Inflammatory macrophage treated with lipopolysaccharide for 1 hour (primary cell): ENCODE data around the gene PHF8.

ENCODE experiments used
- DNase-seq, 2 donors: peaks; one replicate each; pipeline ENCODE4 v3.0.0-alpha.2; 2020 to 2022

The PHF8 gene

DNA sequence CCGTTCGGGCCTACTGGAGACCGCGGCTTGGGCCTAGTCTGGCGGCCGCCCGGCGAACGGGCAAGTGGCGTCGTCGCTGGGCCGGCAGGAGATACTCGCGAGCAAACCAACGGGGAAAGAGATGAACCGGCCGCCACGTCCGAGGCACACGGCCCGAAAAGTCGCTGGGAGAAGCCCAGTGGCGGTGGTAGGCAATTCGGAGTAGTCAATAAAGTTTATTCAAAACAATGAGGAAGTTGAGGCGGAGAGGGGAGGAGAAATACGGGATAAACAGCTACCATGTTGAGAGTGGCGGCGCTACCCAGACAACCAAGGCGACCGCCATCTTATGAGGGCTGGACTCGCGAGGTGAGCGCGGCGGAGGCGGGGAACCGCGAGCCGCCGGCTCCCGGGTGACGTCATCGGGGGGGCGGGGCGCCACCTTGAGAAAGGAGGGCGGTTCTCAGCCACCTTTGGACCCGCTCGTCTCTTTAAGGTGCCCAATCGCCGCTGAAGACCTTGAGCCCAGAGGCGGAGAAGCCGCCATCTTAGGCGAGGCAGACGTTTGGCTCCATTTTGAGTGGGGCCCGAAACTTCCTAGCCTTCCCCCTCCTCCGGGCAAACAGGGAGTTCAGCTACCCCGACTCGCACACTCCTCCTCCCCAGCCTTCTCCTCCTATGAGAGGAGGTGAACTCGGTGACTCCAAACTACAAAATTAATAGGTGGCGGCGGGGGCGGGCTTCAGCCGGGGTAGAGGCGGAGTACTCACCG is at the start of gene PHF8:
PHF8 (minus strand) TSS at position 348 of the 751 bp plus-strand sequence. CDS start 1,745 bp downstream, outside the sequence.
- DNase-seq = peak; percentile 86 to 88

DNA sequence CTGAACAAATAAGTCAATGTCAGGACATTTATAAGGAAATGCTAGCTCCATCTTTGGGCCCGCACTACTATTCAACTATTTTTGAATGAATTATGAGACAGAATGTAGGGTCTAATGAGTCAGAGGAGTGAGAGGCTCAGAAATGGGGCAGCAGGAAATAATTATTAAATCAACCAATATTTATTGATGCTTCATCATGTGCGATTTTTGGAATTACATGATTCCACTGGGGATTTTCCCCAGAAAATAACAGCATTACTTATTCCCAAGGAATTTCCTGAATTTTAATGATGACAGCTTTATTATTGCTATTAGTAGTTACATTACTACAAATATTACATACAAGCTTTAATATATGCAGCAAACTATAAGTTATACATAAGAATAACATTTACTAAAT is 49.3 kb upstream of the PHF8 start:
- DNase-seq = no peak

DNA sequence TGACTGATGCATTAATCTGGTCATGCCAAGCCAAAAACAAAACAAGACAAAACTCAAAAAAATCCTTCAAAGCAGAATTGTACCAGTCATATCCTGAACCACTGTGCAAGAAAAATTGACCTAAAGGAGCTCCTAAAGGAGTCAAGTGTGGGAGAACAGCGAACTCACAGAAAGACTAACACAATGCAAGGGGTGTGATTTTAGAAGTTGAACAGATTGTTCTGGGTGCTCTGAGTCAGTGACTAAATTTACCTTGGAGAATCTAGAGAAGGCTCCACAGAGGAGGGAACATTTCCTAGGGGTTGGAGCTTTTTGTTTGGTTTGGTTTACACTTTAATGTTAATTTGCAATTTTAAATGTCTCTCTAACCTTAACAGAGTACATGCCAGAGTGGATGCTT is 48.9 kb upstream of the PHF8 start:
- DNase-seq = no peak

DNA sequence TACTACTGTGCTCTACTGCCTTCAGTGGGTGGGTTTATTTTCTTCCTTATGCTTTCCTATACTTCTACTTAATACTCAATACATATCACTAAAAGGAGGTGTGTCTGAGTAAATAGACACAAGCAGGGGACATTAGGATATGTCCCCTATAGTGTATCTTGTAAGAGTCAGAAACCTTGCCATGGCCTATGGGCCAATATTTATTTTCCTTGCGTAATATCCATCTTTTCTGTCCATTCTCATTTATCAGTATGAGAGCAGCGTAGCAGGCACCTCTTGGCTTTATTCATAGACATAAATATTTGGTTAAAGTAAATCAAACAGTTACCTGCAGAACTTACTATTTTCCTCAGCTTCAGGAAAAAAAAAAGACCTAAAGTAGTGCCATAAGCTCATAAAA is 46.6 kb upstream of the PHF8 start:
- DNase-seq = no peak

DNA sequence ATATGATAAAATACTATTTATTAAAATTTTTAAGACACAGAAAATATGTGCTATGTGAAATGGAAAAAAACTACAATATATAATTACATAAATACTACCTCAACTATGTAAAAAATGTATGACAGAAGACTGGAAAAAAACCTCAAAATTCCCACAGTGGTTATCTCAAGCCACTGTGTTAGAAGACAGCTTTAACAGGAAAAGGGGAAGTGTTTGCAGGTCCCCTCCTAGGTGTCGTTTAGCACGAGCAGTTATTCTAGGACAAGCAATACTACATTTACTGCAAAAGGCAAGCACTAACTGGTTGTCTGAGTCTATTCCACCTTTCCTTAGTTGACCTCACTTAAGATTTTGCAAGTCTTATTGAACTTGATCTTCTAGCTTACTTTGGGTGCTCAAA is 44.9 kb upstream of the PHF8 start:
- DNase-seq = no peak

DNA sequence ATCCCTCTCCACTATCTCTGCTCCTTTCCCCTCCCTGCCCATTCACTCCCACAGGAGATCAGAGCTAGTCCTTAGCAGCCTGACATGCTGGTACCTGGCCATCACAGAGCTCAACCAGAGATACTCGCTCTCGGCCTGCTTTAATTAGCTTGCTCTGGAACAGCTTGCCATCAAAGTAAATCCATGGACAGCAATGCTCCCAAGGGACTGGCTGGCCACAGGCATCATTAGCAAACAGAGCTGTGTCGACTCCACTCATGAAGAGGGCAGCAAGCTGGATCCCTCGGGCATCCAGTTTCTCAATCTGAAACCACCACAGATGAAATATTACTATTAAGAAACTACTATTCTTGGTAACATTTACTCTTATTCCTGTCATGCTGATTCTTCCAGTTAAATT is 43.4 kb upstream of the PHF8 start:
- DNase-seq = no peak

DNA sequence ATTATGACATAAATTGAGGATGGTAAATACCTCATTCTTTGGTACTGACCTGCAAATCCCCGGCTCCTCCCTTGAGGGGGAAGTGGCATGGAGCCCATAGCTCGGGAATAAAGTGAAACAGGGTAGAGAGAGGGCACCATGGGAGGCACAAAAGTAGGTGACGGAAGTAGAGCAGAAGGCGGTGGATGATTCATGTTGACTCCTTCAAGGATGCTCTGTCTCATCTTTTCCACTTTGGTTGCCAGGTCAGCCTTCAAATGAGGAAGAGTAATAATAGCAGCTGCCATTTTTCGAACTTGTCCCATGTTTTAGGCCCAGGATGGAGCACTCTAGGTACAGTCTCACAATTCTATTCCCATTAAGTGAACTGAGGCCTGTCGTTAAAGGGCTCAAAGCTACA is 41.4 kb upstream of the PHF8 start:
- DNase-seq = no peak

DNA sequence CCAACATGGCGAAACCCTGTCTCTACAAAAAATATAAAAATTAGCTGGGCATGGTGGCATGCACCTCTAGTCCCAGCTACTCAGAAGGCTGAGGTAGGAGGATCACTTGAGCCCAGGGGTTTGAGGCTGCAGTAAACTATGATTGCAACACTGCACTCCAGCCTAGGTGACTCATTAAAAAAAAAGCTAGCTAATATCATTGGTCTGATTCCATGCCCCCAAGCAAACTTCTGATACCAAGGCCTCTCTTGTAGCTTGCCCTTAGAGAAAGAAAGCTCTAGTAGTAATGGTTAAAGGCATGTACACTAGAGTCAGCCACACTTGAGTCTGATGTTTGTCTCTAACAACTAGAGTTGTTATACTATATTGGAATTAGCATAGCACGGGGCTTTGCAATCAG is 32.6 kb upstream of the PHF8 start:
- no peak for DNase-seq

DNA sequence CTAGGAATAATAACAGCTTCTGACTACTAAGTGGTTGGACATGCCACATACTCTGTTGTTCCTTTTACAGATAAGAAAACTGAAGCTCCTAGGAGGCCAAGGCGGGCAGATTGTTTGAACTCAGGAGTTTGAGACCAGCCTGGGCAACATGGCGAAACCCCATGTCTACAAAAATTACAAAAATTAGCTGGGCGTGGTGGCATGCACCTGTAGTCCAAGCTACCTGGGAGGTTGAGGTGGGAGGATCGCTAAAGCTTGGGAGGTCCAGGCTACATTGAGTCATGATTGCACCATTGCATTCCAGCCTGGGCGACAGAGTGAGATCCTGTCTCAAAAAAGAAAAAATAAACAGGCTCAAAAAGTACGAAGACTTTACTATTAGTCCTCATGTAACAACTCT is 30.6 kb upstream of the PHF8 start:
- DNase-seq = no peak

DNA sequence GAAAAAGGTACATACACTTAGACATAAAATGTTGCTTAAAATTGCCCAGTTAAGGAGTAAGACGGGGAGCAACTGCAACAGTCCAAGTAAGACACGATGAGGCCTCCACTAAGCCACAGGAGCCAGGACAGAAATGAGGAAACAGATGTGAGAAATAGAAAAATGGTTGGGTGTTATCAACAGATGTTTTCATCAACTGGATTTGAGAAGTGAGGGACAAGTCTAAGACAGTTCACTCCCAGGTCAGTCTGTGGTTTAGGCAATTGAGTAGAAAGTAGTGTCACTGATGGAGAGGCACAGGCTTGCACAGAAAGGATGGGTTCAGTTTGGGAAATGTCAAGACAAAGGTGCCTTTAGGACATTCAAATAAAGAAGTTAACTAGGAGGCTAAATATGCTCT is 23.5 kb upstream of the PHF8 start:
- DNase-seq = no peak

DNA sequence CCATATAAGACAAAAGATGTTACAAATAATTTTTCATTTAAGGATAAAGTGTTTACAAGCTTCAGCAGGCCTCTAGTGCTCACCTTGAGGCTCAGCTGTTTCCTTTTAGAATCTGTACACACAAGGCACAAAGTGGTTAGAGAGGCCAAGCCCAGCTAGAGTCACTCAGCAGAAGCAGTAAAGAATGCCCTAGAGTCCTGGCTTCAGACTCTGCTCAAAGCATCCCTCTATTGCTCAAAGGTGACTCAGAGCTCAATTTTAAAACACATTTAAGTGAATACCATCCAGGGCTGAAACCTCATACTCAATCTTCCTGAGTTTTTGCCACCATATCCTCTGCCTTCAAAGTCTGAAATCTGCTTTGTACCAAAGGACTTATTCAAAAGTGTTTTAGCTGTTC is 22.6 kb upstream of the PHF8 start:
- DNase-seq = no peak

DNA sequence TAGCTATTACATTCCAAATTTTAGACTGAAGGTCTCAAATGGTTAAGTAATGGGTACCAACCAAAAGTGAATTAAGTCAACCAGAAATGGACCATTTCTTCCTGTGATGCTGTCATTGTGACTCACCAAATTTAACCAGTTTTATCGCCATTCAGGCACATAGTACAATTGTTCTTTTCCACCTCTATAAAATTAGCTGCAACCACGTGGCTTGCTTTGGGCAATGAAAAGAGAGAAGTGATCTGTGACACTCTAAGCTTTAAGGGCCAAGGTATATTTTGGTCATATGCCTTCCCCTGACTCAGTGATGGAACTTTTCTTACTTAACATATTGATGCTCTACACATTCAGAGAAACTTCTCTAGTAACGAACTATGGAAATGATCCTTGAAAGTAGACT is 20.3 kb upstream of the PHF8 start:
- no peak for DNase-seq

DNA sequence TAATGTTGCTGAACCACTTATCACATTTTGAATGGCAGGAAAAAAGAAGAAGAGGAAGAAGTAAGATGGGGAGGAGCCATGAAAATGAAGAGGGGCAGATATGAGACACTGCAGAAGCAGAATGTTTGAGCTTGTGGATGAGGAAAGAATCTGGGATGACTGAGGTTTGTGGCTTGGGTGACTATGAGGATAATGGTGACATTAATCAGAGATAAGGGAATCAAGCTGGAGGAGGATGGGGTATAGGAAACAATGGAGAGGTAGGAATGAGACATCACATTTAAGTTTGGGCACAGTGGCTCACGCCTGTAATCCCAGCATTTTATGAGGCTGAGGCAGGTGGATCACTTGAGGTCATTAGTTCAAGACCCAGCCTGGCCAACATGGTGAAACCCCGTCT is 19.1 kb upstream of the PHF8 start:
- DNase-seq = no peak

DNA sequence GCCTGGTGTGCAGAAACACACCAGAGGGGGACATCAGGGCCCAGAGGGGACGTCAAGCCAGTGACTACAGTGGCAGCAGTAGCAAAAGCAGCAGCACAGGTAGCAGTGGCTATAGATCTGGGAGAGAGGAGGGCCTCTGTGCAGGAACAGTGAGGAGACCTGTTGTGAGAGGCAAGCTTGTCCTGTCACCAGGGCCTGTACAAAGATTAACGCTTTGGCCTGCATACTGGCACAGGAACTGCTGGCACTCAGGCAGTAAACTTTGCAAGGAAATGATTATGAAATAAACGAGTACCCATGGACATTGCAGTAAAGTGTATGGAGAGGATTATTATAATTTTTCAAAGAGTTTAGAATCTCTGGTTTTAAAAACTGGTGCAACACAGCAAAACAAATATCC is 5.5 kb upstream of the PHF8 start:
- no peak for DNase-seq

DNA sequence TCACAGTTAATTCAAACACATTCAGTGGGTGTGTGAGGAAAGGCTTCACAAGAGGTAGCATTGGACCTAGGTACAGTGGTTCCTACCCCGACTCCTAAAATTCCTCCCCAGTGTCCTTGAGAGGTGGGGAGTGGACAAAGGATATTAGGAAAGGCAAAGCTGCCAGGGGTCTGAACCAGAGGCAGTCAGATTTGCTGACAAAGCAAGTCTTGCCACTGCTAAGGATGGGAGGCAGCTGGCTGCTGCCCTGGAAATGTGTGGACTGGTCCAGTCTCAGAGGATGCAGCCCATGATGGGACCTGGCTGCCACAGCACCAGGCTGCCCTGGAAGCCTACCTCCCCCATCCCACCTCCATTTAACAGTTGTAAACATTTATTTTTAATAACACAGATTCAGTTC is 4.1 kb upstream of the PHF8 start:
- DNase-seq = no peak

DNA sequence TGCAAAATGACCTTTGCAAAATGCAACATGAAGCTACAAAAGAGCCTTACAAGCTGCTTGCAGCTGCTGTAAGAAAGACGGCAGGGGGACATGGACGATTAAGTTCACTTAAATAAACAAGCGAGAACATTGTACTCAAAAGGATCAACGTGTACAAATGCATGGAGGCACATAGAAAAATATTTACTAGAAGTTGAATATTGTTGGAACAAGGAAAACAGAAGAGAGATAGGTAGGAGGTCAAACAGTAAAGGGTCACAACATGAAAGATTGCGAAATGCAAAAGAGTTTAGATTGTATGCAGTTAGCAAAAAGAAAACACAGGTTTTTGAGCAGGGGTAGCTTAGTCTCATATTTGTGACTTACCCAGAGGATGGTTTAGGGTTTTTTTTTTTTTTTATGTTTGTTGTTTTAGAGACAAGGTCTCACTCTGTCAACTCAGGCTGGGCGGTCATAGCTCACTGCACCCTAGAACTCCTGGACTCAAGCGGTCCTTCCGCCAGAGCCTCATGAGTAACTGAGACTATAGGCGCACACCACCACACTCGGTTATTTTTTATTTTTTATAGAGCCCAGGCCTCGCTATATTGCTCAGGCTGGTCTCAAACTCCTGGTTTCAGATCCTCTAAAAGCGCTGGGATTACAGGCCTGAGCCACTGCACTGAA is 1.4 kb upstream of the PHF8 start:
- DNase-seq = no peak

DNA sequence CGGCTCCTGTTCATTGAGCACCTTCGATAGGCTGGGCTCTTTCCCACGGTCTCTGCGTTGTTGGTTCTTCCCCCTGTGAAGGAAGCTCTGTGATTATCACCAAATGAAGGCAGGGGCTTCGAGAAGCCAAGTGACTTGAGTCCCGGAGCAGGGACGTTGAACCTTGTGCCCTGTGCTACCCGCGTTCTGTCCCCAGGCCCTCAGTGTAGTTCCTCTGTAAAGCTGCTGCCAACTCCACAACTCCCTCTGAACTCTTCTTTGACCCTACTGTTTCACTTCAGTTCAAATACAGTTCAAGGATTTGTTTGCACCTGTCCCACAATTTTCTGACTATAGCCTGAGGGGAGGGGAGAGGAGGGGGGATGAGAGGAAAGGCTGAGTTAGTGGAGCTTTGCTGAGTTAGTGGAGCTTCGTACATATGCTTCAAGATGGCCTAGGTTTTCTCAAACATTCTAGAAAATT is 635 bp upstream of the PHF8 start:
- DNase-seq = peak in 1 of 2 donors; percentile 18

DNA sequence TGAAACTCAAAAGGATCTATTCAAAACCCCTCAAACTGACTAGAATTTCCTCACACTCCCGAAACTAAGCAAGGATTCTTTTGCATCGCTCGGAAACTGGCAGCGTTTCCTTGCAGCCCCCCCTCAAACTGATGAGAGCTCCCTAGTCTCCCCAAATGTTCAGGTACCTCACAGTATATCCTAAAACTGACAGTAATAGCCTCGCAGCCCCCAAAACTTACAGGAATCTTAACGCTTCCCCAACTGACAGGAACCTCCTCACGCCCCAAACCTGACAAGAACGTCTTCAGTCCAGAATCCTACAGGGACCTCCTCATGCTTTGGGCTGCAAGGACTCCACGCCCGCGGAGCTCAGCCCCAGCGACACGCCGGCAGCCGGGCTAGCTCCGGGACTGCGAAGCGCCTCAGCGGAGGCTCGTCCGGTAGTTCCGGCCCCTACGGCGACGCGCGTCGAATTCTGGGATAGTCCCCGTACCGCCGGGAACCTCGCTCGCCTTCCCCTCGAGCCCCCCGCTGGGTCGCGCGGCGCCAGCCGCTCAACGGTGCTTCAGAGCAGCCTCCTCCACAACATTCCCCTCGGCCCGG is 640 bp downstream of the PHF8 start:
- DNase-seq = peak; percentile 8 to 14

DNA sequence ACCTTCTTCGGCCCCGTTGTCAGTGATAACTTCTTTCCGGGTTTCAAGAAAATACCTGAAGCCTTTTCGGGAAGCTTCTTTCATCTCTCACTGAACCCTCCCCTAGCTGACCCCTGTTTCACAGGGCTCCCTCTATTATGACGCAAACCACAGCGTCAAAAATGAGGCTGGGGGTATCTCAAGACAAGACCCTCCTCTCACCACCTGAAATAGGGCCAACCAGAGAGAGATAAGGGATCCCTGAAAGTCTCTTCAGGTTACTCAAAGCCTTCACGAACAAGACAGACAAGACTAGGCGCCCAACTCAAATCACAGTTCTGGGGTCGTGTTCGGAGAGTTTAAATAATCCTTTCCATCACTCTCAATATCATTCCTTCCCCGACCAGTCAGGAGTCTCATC is 1.2 kb downstream of the PHF8 start:
- DNase-seq = peak in 1 of 2 donors; percentile 1

DNA sequence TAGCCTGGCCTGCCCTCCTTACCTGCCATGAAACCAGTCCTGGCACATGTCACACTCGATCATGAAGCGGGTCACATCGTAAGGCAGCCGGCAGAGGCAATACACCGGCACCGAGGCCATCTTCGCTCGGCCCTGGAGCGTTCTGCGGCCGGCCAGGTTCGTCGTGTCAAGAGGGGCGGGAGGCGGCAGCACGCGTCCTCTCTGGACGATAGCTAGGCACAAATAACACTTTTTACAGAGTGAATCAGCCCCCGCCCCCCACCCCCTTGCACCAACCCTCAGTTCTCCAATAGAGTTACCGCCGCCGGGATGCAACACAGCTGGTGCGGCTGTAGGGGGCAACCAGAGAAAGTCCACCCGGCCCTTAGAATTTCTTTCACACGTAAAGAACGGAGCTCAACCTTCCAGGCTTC is 1.7 kb downstream of the PHF8 start:
- DNase-seq = peak; percentile 19 to 27

DNA sequence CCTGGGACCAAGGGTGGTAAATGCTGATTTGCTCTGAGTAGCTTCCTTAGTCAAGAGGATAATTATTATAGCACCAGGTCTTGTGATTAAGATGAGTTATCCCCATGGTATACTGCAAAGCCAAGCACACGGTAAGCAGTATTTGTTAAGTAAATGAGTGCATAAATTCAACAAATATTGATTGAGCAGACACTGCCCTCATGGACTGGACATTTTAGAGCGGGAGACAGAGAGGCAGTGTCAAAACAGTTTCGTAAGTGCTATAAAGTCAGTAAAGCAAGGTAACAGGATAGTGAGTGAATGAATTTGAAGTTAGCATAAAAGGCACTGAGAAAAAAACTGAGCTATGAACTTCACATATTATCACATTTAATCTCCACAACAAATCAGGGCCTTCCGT is 13.9 kb downstream of the PHF8 start:
- no peak for DNase-seq

DNA sequence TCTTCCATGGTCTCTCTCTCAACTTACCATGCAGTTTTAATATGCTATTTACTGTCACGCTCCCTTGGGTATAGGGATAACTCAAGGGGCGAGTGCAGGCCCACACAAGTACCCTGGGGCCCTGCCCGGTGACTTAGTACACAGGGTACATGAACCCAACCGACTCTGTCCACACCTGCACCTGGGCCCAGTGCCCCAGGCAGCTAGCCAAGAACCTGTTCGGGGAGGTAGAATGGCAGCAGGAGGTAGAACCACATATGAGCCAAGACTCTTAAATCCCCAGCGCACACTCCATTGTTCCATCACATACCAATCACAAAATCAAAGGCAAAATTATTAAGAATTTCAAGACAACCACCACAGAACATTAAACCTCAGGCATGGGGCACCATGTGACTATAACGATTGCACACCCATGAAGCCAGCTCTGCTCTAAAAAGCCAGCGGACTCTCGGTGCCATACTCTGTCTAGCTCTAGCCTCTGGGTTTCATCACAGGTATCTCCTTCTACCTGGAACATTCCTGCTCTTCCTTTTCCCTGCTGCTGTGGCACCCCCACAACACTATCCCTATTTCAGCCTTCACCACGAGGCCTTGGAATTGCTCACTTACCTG is 14.6 kb downstream of the PHF8 start:
- no peak for DNase-seq

DNA sequence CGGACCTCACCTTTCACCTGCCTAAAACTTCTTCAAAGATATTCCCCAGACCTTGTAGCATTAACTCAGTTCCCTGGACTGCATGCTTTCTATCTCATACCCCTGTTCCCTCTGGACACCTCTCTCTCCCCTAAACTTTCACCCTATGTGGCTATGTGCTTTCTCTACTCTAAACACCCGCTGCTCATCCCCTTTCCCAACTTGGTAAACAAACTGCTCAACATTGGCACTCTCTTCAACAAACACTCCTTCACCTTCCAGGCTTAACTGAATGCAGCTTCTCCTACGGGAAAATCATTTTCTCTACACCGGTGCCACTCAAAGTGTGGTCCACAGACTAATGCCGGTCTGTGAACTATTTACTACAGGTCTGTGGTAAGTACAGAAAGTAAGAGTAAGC is 19.9 kb downstream of the PHF8 start:
- DNase-seq = no peak
